GM18507 (cell line): ENCODE results near the gene CYP2W1.
"Not testable (repeated sequence)": the region's sequence is repeated elsewhere in the genome, so short reads cannot be mapped to it uniquely, and the experiment has no call there.

Experiments used
- DNase-seq: peaks from one replicate; pipeline ENCODE4 v3.0.0; 2011; ENCODE audit warnings: low read depth; ENCODE audit not compliant: insufficient read length; ENCODE audit errors: extremely low spot score
- FAIRE-seq: peaks from 2 replicates; lab custom pipeline; 2011; peaks lifted over from hg19 to GRCh38; lab: Jason Lieb, UNC

Gene CYP2W1

GRCh38 chr7:1022356-1022755, 39.4 kb downstream of the CYP2W1 start:
- DNase-seq: no peak
- no peak for FAIRE-seq

DNA sequence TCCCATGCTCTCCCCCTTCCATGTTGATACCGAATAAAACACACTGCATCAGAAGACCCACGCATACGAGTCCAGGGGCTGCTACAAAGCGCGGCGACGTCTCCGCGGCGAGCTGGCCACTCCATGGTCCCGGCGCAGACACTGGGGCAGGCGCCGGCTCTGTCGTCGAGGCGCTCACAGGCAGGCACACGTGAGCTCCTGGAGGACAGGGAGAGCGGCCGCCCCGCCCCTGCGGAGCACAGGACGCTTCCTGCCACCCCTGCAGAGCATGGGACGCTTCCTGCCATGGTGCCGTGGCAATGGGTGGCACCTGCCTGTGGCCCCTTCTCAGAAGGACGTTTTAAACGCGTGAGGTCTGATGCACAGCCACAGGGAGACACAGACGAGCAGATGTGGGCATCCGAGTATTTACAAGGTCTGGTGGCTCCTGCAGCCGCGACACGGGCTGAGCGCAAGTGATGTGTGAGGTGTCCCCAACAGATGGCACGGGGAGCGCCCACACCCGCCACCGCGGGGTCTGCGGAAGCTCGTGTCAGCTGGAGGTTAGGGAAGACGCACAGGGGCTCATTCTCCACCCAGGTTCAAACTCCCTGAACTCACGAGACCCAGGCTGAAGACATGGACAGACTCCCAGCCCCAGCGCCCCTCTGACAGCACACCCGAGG, 40.0 kb downstream of the CYP2W1 start:
- peak; percentile 67 for FAIRE-seq
- peak; percentile 32 for DNase-seq

DNA sequence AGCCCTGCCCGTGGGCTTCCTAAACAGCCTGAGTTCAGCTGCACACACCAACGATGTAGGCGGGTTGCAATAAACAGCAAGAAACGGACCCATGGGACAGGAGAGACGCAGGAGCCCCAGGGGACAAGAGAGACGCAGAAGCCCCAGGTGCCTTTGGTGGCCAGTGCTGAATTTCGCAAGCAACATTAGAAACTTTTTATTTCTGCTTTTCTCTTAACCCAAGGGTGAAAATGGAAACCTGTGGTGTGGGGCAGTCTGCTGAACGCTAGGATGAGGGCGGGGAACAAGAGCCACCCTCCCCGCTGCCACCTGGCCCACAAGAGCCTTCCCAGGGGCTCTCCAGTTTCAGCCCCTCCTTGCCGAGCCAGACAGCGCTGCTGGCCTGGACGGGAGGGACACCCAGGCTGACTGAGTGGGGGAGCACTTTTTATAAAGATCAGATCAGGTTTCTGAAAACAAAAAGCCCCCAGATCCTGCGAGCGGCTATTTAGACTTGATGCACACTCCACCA, 41.4 kb downstream of the CYP2W1 start:
- FAIRE-seq (peak; percentile 100), DNase-seq (peak; percentile 83)

GRCh38 chr7:1024876-1025742, 42.1 kb downstream of the CYP2W1 start:
- DNase-seq (no peak), FAIRE-seq (peak; percentile 5)

- FAIRE-seq (no peak), DNase-seq (no peak)
Measured at GRCh38 chr7:1025743-1026581, 43.0 kb downstream of the CYP2W1 start.

DNA sequence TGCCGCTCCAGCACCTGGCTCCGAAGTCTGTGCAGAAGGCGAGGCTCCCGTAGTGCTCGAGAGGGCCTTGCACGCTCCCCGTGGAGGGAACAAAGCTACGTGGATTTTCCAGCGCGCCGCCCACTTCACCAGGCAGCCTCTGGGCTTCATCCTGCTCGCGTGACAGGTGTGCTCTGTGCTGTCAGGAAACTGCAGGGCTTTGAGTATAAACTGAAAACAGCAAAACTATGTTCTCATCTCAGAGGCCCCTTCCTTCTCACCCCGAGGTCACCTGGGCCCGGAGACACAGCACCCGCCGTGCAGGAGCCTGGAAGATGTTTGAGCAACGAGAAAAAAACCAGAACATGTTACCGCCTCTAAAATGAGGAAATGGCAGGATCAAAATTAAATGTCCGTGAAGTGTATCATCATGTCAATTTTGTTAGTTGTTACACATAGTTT, 43.8 kb downstream of the CYP2W1 start:
- DNase-seq (no peak), FAIRE-seq (no peak)

- DNase-seq (no peak), FAIRE-seq (no peak)
Measured at GRCh38 chr7:1027242-1028043, 44.5 kb downstream of the CYP2W1 start.

- FAIRE-seq (peak; percentile 85), DNase-seq (peak; percentile 91)
Measured at GRCh38 chr7:1028044-1028770, 45.2 kb downstream of the CYP2W1 start.

DNA sequence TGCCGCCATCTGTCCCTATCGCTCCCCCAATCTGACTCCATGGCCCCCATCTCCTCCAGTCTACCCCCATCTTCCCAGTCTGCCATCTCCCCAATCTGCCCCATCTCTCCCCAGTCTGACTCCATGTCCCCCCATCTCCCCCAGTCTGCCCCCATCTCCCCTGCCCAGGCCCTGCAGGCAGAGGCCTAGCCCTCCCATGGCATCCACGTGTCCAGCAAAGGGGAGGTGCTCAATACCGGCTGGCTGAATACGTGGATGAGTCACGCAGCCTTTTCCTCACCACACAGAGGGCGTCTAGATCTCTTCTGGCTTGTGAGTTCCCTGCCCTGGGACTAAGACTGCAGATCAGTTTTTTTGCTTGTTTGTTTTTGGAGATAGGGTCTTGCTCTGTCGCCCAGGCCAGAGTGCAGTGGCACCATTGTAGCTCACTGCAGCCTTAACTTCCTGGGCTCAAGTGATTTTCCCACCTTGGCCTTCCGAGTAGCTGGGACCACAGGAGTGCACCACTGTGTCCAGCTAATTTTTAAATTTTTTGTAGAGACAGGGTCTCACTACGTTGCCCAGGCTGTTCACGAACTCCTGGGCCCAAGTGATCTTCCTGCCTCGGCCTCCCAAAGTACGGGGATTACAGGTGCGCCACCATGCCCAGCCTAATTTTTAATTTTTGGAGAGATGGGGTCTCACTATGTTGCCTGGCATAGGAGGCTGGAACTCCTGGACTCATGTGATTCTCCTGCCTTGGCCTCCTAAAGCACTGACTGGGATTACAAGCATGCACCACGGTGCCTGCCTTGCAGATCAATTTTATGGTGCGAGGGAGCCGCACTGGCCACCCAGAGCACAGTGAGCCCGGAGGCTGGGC, 46.0 kb downstream of the CYP2W1 start:
- peak; percentile 45 for DNase-seq
- peak; percentile 88 for FAIRE-seq

GRCh38 chr7:1029637-1030443, 46.9 kb downstream of the CYP2W1 start:
- no peak for FAIRE-seq
- DNase-seq: no peak

GRCh38 chr7:1030444-1031070, 47.6 kb downstream of the CYP2W1 start:
- DNase-seq (no peak), FAIRE-seq (no peak)

- FAIRE-seq: no peak
- DNase-seq: no peak
Measured at GRCh38 chr7:1031716-1032455, 48.9 kb downstream of the CYP2W1 start.

DNA sequence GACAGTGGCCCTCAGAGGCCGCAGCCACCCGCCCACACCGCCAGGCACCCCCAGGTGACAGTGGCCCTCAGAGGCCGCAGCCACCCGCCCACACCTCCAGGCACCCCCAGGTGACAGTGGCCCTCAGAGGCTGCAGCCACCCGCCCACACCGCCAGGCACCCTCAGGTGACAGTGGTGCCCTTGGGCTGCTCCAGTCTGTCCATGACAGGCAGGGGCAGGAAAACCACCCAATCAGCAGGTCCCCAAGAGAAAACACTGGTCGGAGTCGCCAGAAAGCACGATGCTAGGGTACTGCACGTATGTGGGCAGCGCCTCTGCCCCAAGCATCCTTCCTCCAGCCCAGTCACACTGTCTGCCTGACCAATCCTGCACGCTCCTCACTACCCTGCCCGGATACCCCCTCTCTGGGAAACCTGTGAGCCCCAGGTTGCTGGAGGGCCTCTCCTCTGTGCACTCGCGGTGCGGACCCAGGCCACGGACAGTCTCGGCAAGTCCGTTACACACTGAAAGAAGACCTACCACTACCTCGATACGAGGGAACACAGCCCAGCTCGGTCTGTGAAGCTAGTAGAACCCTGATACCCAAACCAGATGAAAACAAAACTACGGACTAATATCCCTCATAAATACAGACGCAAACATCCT, 49.7 kb downstream of the CYP2W1 start:
- FAIRE-seq (no peak), DNase-seq (no peak)

DNA sequence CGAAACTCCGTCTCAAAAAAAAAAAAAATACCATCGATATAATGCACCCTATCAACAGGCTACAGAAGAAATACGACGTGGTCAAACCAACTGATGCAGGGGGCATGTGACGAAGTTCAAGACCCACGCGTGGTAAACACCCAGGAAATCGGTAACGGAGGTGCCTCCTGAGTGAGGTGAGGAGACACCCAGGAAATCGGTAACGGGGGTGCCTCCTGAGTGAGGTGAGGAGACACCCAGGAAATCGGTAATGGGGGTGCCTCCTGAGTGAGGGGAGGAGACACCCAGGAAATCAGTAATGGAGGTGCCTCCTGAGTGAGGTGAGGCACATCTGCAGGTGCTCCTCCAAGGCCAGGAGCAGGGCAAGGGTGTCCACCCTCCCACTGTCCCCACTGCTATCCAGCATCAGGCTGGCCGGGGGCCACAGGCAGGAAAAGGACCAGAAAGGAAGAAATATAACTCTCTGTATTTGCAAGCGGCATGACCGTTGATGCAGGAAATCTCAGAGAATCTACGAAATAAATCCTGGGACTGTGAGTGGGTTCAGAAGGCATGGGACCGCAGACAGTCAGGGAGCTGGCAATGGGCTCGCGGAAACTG, 50.7 kb downstream of the CYP2W1 start:
- FAIRE-seq: no peak

GRCh38 chr7:1034769-1035168, 51.8 kb downstream of the CYP2W1 start:
- DNase-seq, FAIRE-seq: not testable (repeated sequence)

More for the DNA sequence above, 50.7 kb downstream of the CYP2W1 start:
- DNase-seq: no peak
